ENCODE results near the gene MMP17.
"Not testable (repeated sequence)": the region's sequence is repeated elsewhere in the genome, so short reads cannot be mapped to it uniquely, and the experiment has no call there.

The MMP17 gene

DNA sequence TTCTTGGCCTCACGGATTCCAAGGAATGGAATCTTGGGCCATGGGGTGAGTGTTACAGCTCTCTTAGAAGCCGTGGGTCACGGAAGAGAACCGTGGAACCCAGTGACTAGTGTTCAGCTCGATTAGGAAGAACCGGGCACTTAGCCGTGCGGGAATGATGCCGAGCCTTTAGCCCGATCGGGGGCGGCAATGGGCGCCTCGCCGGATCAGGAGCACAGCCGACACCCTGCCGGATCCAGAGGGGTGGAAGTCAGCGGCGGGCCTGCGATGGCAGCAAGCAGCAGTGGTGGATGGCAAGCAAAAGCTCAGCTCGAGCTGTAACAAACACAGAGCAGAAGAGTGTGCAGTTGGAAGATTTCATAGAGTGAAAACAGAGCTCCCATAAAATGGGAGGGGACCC is 45.1 kb downstream of the MMP17 start:
- no peak for TF ChIP-seq Cebpa-rat (IDR thresholded peaks at IDR 0.05)

DNA sequence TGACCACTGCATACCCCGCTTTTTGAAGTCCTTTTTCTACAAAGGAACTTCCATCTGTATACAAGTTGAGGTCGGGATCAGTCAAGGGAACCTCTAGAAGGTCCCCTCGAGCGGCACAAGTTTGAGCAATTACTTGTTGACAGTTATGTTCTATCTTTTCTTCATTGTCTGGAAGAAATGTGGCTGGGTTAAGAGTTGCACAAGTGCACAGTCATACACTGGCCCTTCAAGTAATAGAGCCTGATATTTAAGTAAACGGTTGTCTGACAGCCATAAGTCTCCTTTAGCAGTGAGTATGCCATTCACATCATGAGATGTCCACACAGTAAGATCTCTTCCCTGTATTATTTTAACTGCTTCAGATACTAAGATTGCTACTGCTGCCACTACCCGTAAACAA is 46.8 kb downstream of the MMP17 start:
- not testable (repeated sequence) for H3K27ac ChIP-seq, H4K20me1 ChIP-seq, H3K27me3 ChIP-seq, H3K9ac ChIP-seq, H3K4me2 ChIP-seq, H3K4me3 ChIP-seq, H3K36me3 ChIP-seq
- Histone ChIP-seq H3K9me3 (replicated peaks in 1 of 11) (peaks cover 12 to 26% (median 16%) of the 10 kb centered on the region in 11 experiments; a peak in 21 of 22 replicates), H3K4me1 (peaks cover 0 to 20% (median 8%) of the 10 kb centered on the region in 10 experiments; a peak in 10 of 20 replicates)

More for the DNA sequence above, 45.1 kb downstream of the MMP17 start:
- Histone ChIP-seq H3K27me3 (no peaks in the 10 kb centered on the region), H3K4me1 (peaks cover 0 to 11% (median 3%) of the 10 kb centered on the region in 10 experiments; a peak in 5 of 20 replicates), H4K20me1 (no peaks in the 10 kb centered on the region), H3K36me3 (no peaks in the 10 kb centered on the region), H3K4me3 (no peak overlapping the region), H3K9me3 (replicated peaks in 1 of 11) (peaks cover 12 to 26% (median 16%) of the 10 kb centered on the region in 11 experiments; a peak in 21 of 22 replicates), H3K9ac (no peak overlapping the region), H3K4me2 (no peak overlapping the region), H3K27ac (no peak overlapping the region)

DNA sequence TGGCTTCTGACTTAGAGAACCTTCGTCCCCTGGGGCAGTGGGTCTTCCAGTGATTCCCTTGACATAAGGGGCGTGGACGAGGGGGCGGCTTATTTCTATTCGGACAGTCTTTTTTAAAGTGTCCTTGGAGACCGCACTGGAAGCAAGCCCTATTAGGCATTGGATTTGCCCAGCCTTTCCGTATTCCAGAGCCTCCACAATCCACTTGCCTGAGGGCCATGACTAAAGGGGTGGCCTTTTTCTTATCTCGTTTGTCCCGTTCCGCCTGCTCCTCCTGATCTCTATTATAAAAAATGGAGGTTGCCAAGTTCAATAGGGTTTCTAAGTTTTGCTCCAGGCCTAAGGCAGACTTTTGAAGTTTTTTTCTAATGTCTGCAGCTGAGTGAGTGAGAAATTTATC is 49.0 kb downstream of the MMP17 start:
- not testable (repeated sequence) for H3K27ac ChIP-seq, H4K20me1 ChIP-seq, H3K4me2 ChIP-seq, H3K36me3 ChIP-seq, H3K4me3 ChIP-seq, H3K27me3 ChIP-seq, H3K9ac ChIP-seq
- peaks cover 0 to 19% (median 3%) of the 10 kb centered on the region in 10 experiments; a peak in 10 of 20 replicates for H3K4me1 ChIP-seq
- peaks cover 12 to 25% (median 16%) of the 10 kb centered on the region in 11 experiments; a peak in 21 of 22 replicates for H3K9me3 ChIP-seq (replicated peaks in 1 of 11)

DNA sequence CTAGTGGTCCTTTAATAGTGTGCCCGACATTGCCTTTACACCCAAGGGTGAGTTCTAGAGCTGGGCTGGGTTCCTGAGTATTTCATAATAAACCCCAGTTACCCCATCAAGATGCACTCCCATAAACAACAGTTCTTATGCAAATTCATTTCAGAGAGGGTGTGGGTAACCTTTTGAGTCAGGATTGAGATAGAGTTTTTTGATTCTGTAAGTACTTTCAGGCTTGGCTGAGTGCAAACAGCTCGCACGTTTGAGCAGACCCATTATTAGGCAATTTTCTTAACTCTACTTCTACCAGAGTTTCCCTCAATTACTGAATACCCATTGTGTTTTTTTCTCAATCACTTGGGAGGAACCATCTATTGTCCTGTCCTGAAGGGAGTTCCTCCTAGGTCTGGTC is 50.2 kb downstream of the MMP17 start:
- not testable (repeated sequence) for H3K4me2 ChIP-seq, H3K27me3 ChIP-seq, H3K9ac ChIP-seq, H4K20me1 ChIP-seq, H3K36me3 ChIP-seq, H3K4me3 ChIP-seq, H3K27ac ChIP-seq
- Histone ChIP-seq H3K4me1 (peaks cover 0 to 32% (median 11%) of the 10 kb centered on the region in 10 experiments; a peak in 15 of 20 replicates), H3K9me3 (replicated peaks in 1 of 11) (peaks cover 8 to 13% (median 11%) of the 10 kb centered on the region in 11 experiments; a peak in 21 of 22 replicates)

GRCh38 chr12:131882804-131883520 is 54.8 kb downstream of the MMP17 start:
- peak overlapping the region in 5 of 11 experiments; percentile 32 to 62 (median 55); a peak in 10 of 22 replicates for H3K27ac ChIP-seq
- H3K4me2 ChIP-seq = peak overlapping the region in 8 of 11 experiments; percentile 18 to 91 (median 76); a peak in 12 of 22 replicates
- H3K36me3 ChIP-seq = no peaks in the 10 kb centered on the region
- TF ChIP-seq Cebpa-rat (IDR thresholded peaks at IDR 0.05) = no peak
- peak overlapping the region in 6 of 11 experiments; percentile 7 to 57 (median 26); a peak in 6 of 22 replicates for H3K9ac ChIP-seq
- no peaks in the 10 kb centered on the region for H3K27me3 ChIP-seq
- H3K4me3 ChIP-seq = no peak overlapping the region
- peaks cover 0 to 59% (median 21%) of the 10 kb centered on the region in 10 experiments; a peak in 16 of 20 replicates for H3K4me1 ChIP-seq
- no peaks in the 10 kb centered on the region for H4K20me1 ChIP-seq
- H3K9me3 ChIP-seq (replicated peaks in 1 of 11) = peaks cover 11 to 27% (median 22%) of the 10 kb centered on the region in 11 experiments

DNA sequence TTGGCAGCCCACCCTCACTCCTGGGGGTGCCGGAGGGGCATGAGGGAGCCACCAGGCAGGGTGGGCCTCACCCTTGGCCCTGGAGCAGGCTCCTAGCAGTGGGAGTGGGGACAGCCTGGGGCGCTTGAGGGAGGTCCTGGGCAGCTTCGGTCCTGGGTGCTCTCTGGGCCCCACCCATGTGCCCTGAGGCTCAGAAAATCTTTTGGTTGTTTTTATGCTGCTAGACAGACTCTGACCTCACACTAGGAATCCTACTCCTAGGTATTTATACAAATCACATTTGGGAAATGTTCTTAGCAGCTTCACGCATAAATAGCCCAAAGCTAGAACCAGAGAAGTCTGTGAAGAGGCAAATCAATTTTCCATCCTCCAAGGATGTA is 55.3 kb downstream of the MMP17 start:
- Histone ChIP-seq H3K4me2 (peak overlapping the region in 8 of 11 experiments; percentile 18 to 91 (median 76); a peak in 12 of 22 replicates), H3K36me3 (no peaks in the 10 kb centered on the region), H3K4me1 (peaks cover 0 to 60% (median 21%) of the 10 kb centered on the region in 10 experiments; a peak in 16 of 20 replicates), H3K9me3 (replicated peaks in 1 of 11) (peaks cover 11 to 27% (median 22%) of the 10 kb centered on the region in 11 experiments), H3K27ac (peak overlapping the region in 5 of 11 experiments; percentile 32 to 62 (median 55); a peak in 11 of 22 replicates), H3K4me3 (no peak overlapping the region), H3K9ac (peak overlapping the region in 6 of 11 experiments; percentile 7 to 57 (median 26); a peak in 6 of 22 replicates), H4K20me1 (no peaks in the 10 kb centered on the region), H3K27me3 (no peaks in the 10 kb centered on the region)
- TF ChIP-seq Cebpa-rat (IDR thresholded peaks at IDR 0.05) = no peak

DNA sequence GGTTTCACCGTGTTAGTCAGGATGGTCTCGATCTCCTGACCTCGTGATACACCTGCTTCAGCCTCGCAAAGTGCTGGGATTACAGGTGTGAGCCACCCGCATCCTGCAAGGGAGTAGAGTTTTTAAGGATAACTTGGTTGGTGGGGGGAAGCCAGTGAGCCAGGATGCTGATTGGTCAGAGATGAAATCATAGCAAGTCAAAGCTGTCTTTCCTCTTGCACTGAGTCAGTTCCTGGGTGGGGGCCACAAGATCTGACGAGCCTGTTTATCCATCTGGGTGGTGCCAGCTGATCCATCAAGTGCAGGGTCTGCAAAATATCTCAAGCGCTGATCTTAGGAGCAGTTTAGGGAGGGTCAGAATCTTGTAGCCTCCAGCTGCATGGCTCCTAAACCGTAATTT is 56.9 kb downstream of the MMP17 start:
- H4K20me1 ChIP-seq, H3K9ac ChIP-seq, H3K27me3 ChIP-seq, H3K4me3 ChIP-seq, H3K27ac ChIP-seq, H3K4me2 ChIP-seq, H3K36me3 ChIP-seq: not testable (repeated sequence)
- peaks cover 11 to 27% (median 22%) of the 10 kb centered on the region in 11 experiments for H3K9me3 ChIP-seq (replicated peaks in 1 of 11)
- peaks cover 0 to 48% (median 18%) of the 10 kb centered on the region in 10 experiments; a peak in 16 of 20 replicates for H3K4me1 ChIP-seq

- H3K9ac ChIP-seq = no peak overlapping the region
- H3K9me3 ChIP-seq (replicated peaks in 1 of 11) = peaks cover 11 to 27% (median 22%) of the 10 kb centered on the region in 11 experiments
- no peaks in the 10 kb centered on the region for H3K36me3 ChIP-seq
- no peak overlapping the region for H3K4me3 ChIP-seq
- peaks cover 0 to 45% (median 18%) of the 10 kb centered on the region in 10 experiments; a peak in 16 of 20 replicates for H3K4me1 ChIP-seq
- no peak overlapping the region for H3K27ac ChIP-seq
- no peak for TF ChIP-seq Cebpa-rat (IDR thresholded peaks at IDR 0.05)
- no peaks in the 10 kb centered on the region for H4K20me1 ChIP-seq
- H3K4me2 ChIP-seq = no peak overlapping the region
- H3K27me3 ChIP-seq = no peaks in the 10 kb centered on the region
Observed at GRCh38 chr12:131885543-131886057, 57.4 kb downstream of the MMP17 start.

- H3K9ac ChIP-seq = not testable (repeated sequence)
- H3K4me1 ChIP-seq = peaks cover 13 to 24% (median 19%) of the 10 kb centered on the region in 10 experiments
Observed at GRCh38 chr12:131891722-131892121, 63.5 kb downstream of the MMP17 start.

More at GRCh38 chr12:131891722-131892121, 63.5 kb downstream of the MMP17 start:
- H3K4me3 ChIP-seq; H3K36me3 ChIP-seq; H3K27me3 ChIP-seq; H3K27ac ChIP-seq; H3K9me3 ChIP-seq (replicated peaks in 1 of 11); H3K4me2 ChIP-seq: not testable (repeated sequence)
- peaks cover 0 to 16% (median 15%) of the 10 kb centered on the region in 11 experiments; a peak in 20 of 22 replicates for H4K20me1 ChIP-seq
